GM12801 (cell line): Measurements from ENCODE around the gene PARN.

Experiments
- CTCF ChIP-seq: IDR thresholded peaks from one replicate; pipeline ENCODE4 v1.5.1; 2011; ENCODE audit warnings: control low read depth; ENCODE audit not compliant: insufficient read length; ENCODE audit errors: extremely low read depth

PARN gene

GRCh38 chr16:14629919-14630619 is at the start of gene PARN:
PARN (minus strand) TSS chr16:14630260; CDS start chr16:14630125, 135 bp downstream.
- TF ChIP-seq CTCF = no peak

DNA sequence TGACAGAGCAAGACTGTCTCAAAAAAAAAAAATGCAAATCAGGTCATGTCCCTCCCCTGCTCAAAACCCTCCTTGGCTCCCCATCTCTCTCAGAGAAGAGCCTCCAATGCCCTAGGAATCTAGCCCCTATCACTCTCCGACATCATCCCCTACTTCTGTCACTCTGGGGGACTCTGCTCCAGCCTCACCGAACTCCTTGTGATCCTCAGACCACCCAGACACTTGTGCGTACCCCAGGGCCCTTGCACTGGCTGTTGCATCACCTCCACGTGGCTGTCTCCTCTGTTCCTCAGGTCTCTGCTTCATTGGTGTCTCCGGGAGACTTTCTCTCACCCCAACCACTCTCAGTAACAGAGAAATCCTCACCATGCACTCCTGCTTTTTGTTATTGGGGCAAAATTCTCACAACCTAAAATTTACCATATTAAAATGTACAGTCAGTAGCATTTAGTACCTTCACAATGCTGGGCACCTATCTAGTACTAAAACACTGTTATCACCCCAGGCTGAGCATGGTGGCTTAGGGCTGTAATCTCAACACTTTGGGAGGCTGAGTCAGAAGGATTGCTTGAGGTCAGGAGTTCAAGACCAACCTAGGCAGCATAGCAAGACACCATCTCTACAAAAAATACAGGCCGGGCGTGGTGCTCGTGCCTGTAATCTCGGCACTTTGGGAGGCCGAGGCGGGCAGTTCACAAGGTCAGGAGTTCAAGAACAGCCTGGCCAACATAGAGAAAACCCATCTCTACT is 48.9 kb upstream of the PARN start:
- TF ChIP-seq CTCF = no peak

DNA sequence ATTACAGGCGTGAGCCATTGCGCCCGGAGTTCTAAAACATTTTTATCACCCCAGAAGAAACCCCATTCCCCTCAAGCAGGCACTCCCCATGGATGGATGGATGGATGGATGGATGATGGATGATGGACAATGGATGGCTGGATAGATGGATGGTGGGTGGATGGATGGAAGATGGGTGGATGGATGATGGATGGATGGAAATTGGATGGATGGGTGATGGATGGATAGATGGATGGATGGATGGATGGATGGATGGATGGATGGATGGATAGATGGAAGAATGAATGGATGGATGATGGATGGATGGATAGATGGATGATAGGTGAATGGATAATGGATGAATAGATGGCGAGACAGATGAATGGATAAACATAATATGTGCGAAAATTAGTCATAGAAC is 47.6 kb upstream of the PARN start:
- no peak for TF ChIP-seq CTCF

GRCh38 chr16:14676633-14677032 is 46.6 kb upstream of the PARN start:
- no peak for TF ChIP-seq CTCF

- no peak for TF ChIP-seq CTCF
These were observed 42.4 kb upstream of the PARN start for GRCh38 chr16:14672403-14672971.

GRCh38 chr16:14669776-14670175 is 39.7 kb upstream of the PARN start:
- TF ChIP-seq CTCF = no peak

DNA sequence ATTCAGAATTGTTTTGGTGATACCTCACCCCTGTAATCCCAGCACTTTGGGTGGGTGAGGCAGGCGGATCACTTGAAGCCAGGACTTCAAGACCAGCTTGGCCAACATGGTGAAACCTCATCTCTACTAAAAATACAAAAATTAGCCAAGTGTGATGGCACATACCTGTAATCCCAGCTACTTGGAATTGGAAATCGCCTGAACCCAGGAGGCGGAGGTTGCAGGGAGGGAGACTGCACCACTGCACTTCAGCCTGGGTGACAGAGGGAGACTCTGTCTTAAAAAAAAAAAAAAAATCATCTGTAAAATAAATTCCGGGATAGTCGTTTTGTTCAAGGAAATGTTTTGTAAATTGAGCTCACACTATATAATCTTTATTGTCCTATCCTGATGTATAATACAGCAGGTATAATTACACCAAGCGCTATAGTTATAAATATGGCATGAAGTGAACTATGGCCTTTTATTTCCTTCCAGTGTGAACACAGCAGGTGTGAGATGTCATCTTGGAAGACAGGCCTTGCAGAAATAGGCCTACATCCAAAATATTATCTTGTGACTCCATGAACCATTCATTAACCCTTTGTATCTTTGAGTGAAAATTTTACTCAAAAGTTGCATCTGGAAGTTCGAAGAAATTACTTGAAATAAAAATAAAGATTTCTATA is 38.6 kb upstream of the PARN start:
- no peak for TF ChIP-seq CTCF
